ENCODE measurements around the gene DGKD. TPM values are rescaled to one million over a fixed set of nuclear protein-coding genes. Genes with fewer than 3 reads are reported as not detected.

The DGKD gene
- polyA plus RNA-seq, 3 donors = 14.5 to 67.5 (median 16.6) TPM

DNA sequence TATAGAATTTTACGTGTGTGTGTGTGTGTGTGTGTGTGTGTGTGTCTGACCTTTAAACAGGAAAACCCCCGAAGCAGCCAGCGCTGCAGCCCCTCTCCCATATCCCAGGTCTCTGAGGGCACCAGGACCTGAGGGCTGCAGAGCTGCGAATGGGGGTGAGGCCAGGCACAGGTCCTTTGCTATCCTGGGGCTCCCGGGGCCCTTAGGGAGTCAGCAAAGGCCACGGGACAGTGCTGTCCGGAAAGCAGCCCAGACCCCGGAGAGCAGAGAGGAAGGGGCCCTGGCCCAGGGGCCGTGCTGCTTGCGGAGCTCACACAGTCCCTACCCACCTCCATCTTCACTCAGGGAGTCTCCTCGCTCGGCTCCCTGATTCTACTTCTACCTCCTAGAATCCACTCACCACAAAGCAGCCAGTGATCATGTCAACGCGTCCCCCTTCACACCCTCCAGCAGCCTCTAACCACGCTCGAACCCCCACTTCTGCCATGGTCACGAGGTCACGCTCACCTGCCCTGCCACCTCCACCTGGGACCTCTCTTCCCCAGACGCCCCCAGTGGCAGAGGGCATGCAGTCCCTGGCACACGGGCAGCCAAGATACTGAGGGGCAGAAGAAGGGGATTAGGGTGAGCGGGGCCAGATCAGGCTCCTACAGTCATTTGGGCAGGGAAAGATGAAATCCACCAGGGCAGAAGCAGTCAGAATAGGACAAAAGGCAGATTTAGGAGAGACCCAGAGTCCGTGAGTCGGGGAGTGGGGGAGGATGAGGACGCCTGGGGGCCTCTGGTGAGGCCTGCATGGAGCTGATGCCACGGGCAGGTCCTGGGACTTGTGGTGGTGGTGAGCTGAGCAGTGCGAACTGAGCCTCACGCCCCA is 125.6 kb downstream of the DGKD start:
- Histone ChIP-seq H3K9ac (ENCODE audit: insufficient read depth, low read length, poor library complexity, severe bottlenecking) (no peak overlapping the region), H3K4me2 (replicated peaks; ENCODE audit: extremely low read depth, low read length, poor library complexity, severe bottlenecking) (no peak overlapping the region), H3K9me3 (replicated peaks in 1 of 2; ENCODE audit: control insufficient read depth in 1 of 2, insufficient read depth in 1 of 2, low read length in 2 of 2) (no peaks in the 10 kb centered on the region), H3K36me3 (replicated peaks in 1 of 2; ENCODE audit: control insufficient read depth in 1 of 2, insufficient read depth in 2 of 2, low read length in 2 of 2) (peaks cover 17 to 81% of the 10 kb centered on the region in 2 donors), H3K4me1 (ENCODE audit: control insufficient read depth in 1 of 2, insufficient read depth in 2 of 2, low read length in 2 of 2) (no peaks in the 10 kb centered on the region), H3K27ac (ENCODE audit: low read depth in 1 of 2, low read length in 2 of 2) (no peak overlapping the region), H3K4me3 (replicated peaks in 1 of 3; ENCODE audit: low read depth in 2 of 3, low read length in 3 of 3) (no peak overlapping the region), H4K20me1 (ENCODE audit: insufficient read depth, low read length) (no peaks in the 10 kb centered on the region), H3K27me3 (ENCODE audit: control insufficient read depth in 2 of 2, insufficient read depth in 2 of 2, low read length in 2 of 2) (no peaks in the 10 kb centered on the region), H2AFZ (ENCODE audit: insufficient read depth, low read depth, low read length, poor library complexity, severe bottlenecking) (no peak overlapping the region), H3K79me2 (ENCODE audit: insufficient read depth, low read length) (no peaks in the 10 kb centered on the region)
- peaks cover 0 to 2% (median 0%) of the 10 kb centered on the region in 3 donors for H3K27me3 Mint-ChIP-seq (ENCODE audit: low read depth in 3 of 3)
- 96% methylated on average over 22 of the region's 27 CpGs for WGBS (ENCODE audit: insufficient coverage)
- no peak for DNase-seq
- H3K4me1 Mint-ChIP-seq = no peaks in the 10 kb centered on the region
- intact Hi-C loops (cut with micrococcal nuclease) = no loop called here
- peaks cover 47 to 82% of the 10 kb centered on the region in 2 donors for H3K36me3 Mint-ChIP-seq
- peaks cover 0 to 2% (median 0%) of the 10 kb centered on the region in 7 donors for H3K9me3 Mint-ChIP-seq
- TF ChIP-seq, protein P1, sequence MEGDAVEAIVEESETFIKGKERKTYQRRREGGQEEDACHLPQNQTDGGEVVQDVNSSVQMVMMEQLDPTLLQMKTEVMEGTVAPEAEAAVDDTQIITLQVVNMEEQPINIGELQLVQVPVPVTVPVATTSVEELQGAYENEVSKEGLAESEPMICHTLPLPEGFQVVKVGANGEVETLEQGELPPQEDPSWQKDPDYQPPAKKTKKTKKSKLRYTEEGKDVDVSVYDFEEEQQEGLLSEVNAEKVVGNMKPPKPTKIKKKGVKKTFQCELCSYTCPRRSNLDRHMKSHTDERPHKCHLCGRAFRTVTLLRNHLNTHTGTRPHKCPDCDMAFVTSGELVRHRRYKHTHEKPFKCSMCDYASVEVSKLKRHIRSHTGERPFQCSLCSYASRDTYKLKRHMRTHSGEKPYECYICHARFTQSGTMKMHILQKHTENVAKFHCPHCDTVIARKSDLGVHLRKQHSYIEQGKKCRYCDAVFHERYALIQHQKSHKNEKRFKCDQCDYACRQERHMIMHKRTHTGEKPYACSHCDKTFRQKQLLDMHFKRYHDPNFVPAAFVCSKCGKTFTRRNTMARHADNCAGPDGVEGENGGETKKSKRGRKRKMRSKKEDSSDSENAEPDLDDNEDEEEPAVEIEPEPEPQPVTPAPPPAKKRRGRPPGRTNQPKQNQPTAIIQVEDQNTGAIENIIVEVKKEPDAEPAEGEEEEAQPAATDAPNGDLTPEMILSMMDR (IDR thresholded peaks at IDR 0.05) = no peak
- H3K4me3 Mint-ChIP-seq = no peak overlapping the region
- peak overlapping the region in 1 of 7 donors; percentile 50 for H3K27ac Mint-ChIP-seq

DNA sequence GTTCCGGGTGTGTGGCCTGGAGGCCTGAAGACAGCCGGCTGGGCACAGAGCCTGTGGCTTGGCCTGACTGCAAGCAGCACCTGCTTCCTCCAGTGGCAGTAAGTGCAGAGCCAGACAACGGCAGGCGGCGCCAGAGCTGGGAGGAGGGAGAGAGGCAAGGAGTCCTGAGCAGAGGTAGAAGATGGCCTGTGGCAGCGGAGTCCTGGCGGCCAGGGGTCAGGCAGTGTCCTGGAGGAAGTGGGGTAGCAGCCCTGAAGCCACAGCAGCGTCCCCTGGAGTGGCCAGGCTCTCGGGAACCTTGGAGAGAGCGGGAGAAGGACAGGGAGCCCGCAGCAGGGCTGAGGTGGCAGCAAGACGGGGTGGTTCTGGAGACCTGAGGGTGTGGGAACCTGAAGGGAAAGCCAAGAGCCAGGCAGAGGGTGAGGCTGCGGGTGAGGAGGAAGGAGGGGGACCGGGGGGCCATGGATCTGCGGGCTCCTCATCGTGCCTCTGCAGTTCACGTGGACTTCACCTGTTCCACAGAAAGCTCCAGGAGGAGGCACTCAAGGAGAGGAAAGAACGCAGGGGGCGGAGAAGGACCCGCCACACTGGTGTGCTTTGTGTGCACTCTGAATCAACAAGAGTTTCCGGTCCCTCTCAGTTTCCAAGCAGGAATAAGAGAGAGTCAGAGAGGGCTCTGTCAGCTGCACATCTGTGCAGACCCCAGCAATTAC is 126.4 kb downstream of the DGKD start:
- intact Hi-C loops (cut with micrococcal nuclease) = no loop called here
- H3K9me3 Mint-ChIP-seq = peaks cover 0 to 2% (median 0%) of the 10 kb centered on the region in 7 donors
- no peak overlapping the region for H3K4me3 Mint-ChIP-seq
- H3K27me3 ChIP-seq (ENCODE audit: control insufficient read depth in 2 of 2, insufficient read depth in 2 of 2, low read length in 2 of 2) = no peaks in the 10 kb centered on the region
- peaks cover 25 to 86% of the 10 kb centered on the region in 2 donors for H3K36me3 ChIP-seq (replicated peaks in 1 of 2; ENCODE audit: control insufficient read depth in 1 of 2, insufficient read depth in 2 of 2, low read length in 2 of 2)
- H2AFZ ChIP-seq (ENCODE audit: insufficient read depth, low read depth, low read length, poor library complexity, severe bottlenecking) = no peak overlapping the region
- TF ChIP-seq, protein P1 (IDR thresholded peaks at IDR 0.05) = no peak
- H3K4me1 Mint-ChIP-seq = no peaks in the 10 kb centered on the region
- H3K79me2 ChIP-seq (ENCODE audit: insufficient read depth, low read length) = no peaks in the 10 kb centered on the region
- peaks cover 0 to 2% (median 0%) of the 10 kb centered on the region in 3 donors for H3K27me3 Mint-ChIP-seq (ENCODE audit: low read depth in 3 of 3)
- H3K27ac Mint-ChIP-seq = no peak overlapping the region
- no peaks in the 10 kb centered on the region for H3K9me3 ChIP-seq (replicated peaks in 1 of 2; ENCODE audit: control insufficient read depth in 1 of 2, insufficient read depth in 1 of 2, low read length in 2 of 2)
- WGBS (ENCODE audit: insufficient coverage) = 89% methylated on average over 21 of the region's 21 CpGs
- no peak overlapping the region for H3K4me2 ChIP-seq (replicated peaks; ENCODE audit: extremely low read depth, low read length, poor library complexity, severe bottlenecking)
- no peak overlapping the region for H3K27ac ChIP-seq (ENCODE audit: low read depth in 1 of 2, low read length in 2 of 2)
- H4K20me1 ChIP-seq (ENCODE audit: insufficient read depth, low read length) = no peaks in the 10 kb centered on the region
- H3K36me3 Mint-ChIP-seq = peaks cover 54 to 85% of the 10 kb centered on the region in 2 donors
- H3K9ac ChIP-seq (ENCODE audit: insufficient read depth, low read length, poor library complexity, severe bottlenecking) = no peak overlapping the region
- DNase-seq = no peak
- no peaks in the 10 kb centered on the region for H3K4me1 ChIP-seq (ENCODE audit: control insufficient read depth in 1 of 2, insufficient read depth in 2 of 2, low read length in 2 of 2)
- no peak overlapping the region for H3K4me3 ChIP-seq (replicated peaks in 1 of 3; ENCODE audit: low read depth in 2 of 3, low read length in 3 of 3)
